Muscle layer of colon (tissue), 2 donors: ENCODE measurements around the gene KRTAP24-1.

Source experiments
- H3K27ac ChIP-seq: one replicate; pipeline ENCODE4 v1.7.0; 2013; ENCODE audit warnings: low read depth, mild to moderate bottlenecking, low read length, moderate library complexity
- H3K27me3 ChIP-seq, 2 donors: one replicate each; pipeline ENCODE4 v1.7.0; 2013; ENCODE audit warnings: low read length in 2 of 2, mild to moderate bottlenecking in 2 of 2; ENCODE audit not compliant: insufficient read depth in 2 of 2, control insufficient read depth in 1 of 2
- H3K36me3 ChIP-seq: one replicate; pipeline ENCODE4 v1.7.0; 2013; ENCODE audit warnings: mild to moderate bottlenecking, low read length; ENCODE audit not compliant: insufficient read depth
- H3K4me1 ChIP-seq: one replicate; pipeline ENCODE4 v1.7.0; 2013; ENCODE audit warnings: mild to moderate bottlenecking, low read length; ENCODE audit not compliant: insufficient read depth
- H3K4me3 ChIP-seq, 2 donors: one replicate each; pipeline ENCODE4 v1.7.0; 2013; ENCODE audit warnings: low read length in 2 of 2, low read depth in 1 of 2, mild to moderate bottlenecking in 1 of 2, moderate library complexity in 1 of 2
- H3K9ac ChIP-seq: one replicate; pipeline ENCODE4 v1.7.0; 2013; ENCODE audit warnings: low read length
- H3K9me3 ChIP-seq: one replicate; pipeline ENCODE4 v1.7.0; 2013; ENCODE audit warnings: mild to moderate bottlenecking, low read length
- donor health status: abdominal sarcoma.
- donor health status: Adenocarcinoma of cecum.

The KRTAP24-1 gene

GRCh38 chr21:30282850-30283249 is at the start of gene KRTAP24-1:
KRTAP24-1 (minus strand) TSS chr21:30282950; CDS start chr21:30282932, 18 bp downstream.
- Histone ChIP-seq H3K27me3 (no peaks in the 10 kb centered on the region), H3K9ac (no peak within 1 kb of the TSS), H3K36me3 (no peaks in the 10 kb centered on the region), H3K9me3 (no peaks in the 10 kb centered on the region), H3K4me3 (no peak within 1 kb of the TSS), H3K4me1 (no peaks in the 10 kb centered on the region), H3K27ac (no peak within 1 kb of the TSS)

- Histone ChIP-seq H3K4me3 (no peak overlapping the region), H3K4me1 (no peaks in the 10 kb centered on the region), H3K27ac (no peak overlapping the region), H3K27me3 (no peaks in the 10 kb centered on the region), H3K36me3 (no peaks in the 10 kb centered on the region), H3K9ac (no peak overlapping the region), H3K9me3 (no peaks in the 10 kb centered on the region)
Observed at GRCh38 chr21:30329203-30329875, 46.6 kb upstream of the KRTAP24-1 start.

GRCh38 chr21:30326390-30326789 is 43.6 kb upstream of the KRTAP24-1 start:
- H3K36me3 ChIP-seq = no peaks in the 10 kb centered on the region
- no peak overlapping the region for H3K4me3 ChIP-seq
- no peak overlapping the region for H3K27ac ChIP-seq
- H3K9ac ChIP-seq = no peak overlapping the region
- no peaks in the 10 kb centered on the region for H3K4me1 ChIP-seq
- no peaks in the 10 kb centered on the region for H3K27me3 ChIP-seq
- H3K9me3 ChIP-seq = no peaks in the 10 kb centered on the region

- Histone ChIP-seq H3K27me3 (no peaks in the 10 kb centered on the region), H3K27ac (no peak within 1 kb of the TSS), H3K4me1 (no peaks in the 10 kb centered on the region), H3K9ac (no peak within 1 kb of the TSS), H3K9me3 (no peaks in the 10 kb centered on the region), H3K36me3 (no peaks in the 10 kb centered on the region), H3K4me3 (no peak within 1 kb of the TSS)
Observed at GRCh38 chr21:30320215-30320614, 37.5 kb upstream of the KRTAP24-1 start, which contains the start of gene KRTAP26-1. KRTAP26-1 (minus strand) TSS chr21:30320315; CDS start chr21:30320035, 280 bp downstream.

- Histone ChIP-seq H3K36me3 (no peaks in the 10 kb centered on the region), H3K9ac (no peak overlapping the region), H3K9me3 (no peaks in the 10 kb centered on the region), H3K27me3 (no peaks in the 10 kb centered on the region), H3K27ac (no peak overlapping the region), H3K4me1 (no peaks in the 10 kb centered on the region), H3K4me3 (no peak overlapping the region)
Observed at GRCh38 chr21:30315701-30316100, 33.0 kb upstream of the KRTAP24-1 start.

GRCh38 chr21:30306884-30307283 is 24.1 kb upstream of the KRTAP24-1 start:
- no peaks in the 10 kb centered on the region for H3K4me1 ChIP-seq
- no peak overlapping the region for H3K4me3 ChIP-seq
- no peak overlapping the region for H3K9ac ChIP-seq
- H3K27me3 ChIP-seq = no peaks in the 10 kb centered on the region
- H3K27ac ChIP-seq = no peak overlapping the region
- H3K9me3 ChIP-seq = no peaks in the 10 kb centered on the region
- H3K36me3 ChIP-seq = no peaks in the 10 kb centered on the region

GRCh38 chr21:30305136-30305535 is 22.4 kb upstream of the KRTAP24-1 start:
- Histone ChIP-seq H3K27ac (no peak overlapping the region), H3K36me3 (no peaks in the 10 kb centered on the region), H3K9me3 (no peaks in the 10 kb centered on the region), H3K4me1 (no peaks in the 10 kb centered on the region), H3K4me3 (no peak overlapping the region), H3K9ac (no peak overlapping the region), H3K27me3 (no peaks in the 10 kb centered on the region)

- H3K4me1 ChIP-seq = no peaks in the 10 kb centered on the region
- H3K27me3 ChIP-seq = no peaks in the 10 kb centered on the region
- no peak within 1 kb of the TSS for H3K4me3 ChIP-seq
- H3K27ac ChIP-seq = no peak within 1 kb of the TSS
- no peak within 1 kb of the TSS for H3K9ac ChIP-seq
- H3K36me3 ChIP-seq = no peaks in the 10 kb centered on the region
- no peaks in the 10 kb centered on the region for H3K9me3 ChIP-seq
Observed at GRCh38 chr21:30289215-30289614, 6.5 kb upstream of the KRTAP24-1 start, which contains the start of gene KRTAP25-1. KRTAP25-1 (minus strand) TSS chr21:30289514; CDS start chr21:30289490, 24 bp downstream.

- H3K27ac ChIP-seq = no peak overlapping the region
- no peaks in the 10 kb centered on the region for H3K27me3 ChIP-seq
- H3K4me3 ChIP-seq = no peak overlapping the region
- H3K4me1 ChIP-seq = no peaks in the 10 kb centered on the region
- H3K9ac ChIP-seq = no peak overlapping the region
- no peaks in the 10 kb centered on the region for H3K9me3 ChIP-seq
- no peaks in the 10 kb centered on the region for H3K36me3 ChIP-seq
Observed at GRCh38 chr21:30271611-30272010, 11.1 kb downstream of the KRTAP24-1 start.

- no peak overlapping the region for H3K27ac ChIP-seq
- no peak overlapping the region for H3K9ac ChIP-seq
Observed at GRCh38 chr21:30271156-30271555, 11.6 kb downstream of the KRTAP24-1 start.

GRCh38 chr21:30269803-30270530 is 12.8 kb downstream of the KRTAP24-1 start:
- Histone ChIP-seq H3K27me3 (no peaks in the 10 kb centered on the region), H3K4me3 (no peak overlapping the region), H3K27ac (no peak overlapping the region), H3K36me3 (no peaks in the 10 kb centered on the region), H3K4me1 (no peaks in the 10 kb centered on the region), H3K9ac (no peak overlapping the region), H3K9me3 (no peaks in the 10 kb centered on the region)

More at GRCh38 chr21:30271156-30271555, 11.6 kb downstream of the KRTAP24-1 start:
- H3K27me3 ChIP-seq = no peaks in the 10 kb centered on the region
- H3K4me3 ChIP-seq = no peak overlapping the region
- no peaks in the 10 kb centered on the region for H3K9me3 ChIP-seq
- no peaks in the 10 kb centered on the region for H3K4me1 ChIP-seq
- H3K36me3 ChIP-seq = no peaks in the 10 kb centered on the region
